Ishikawa (cell line): ENCODE measurements around the gene NUTM2F.

ENCODE experiments used
- EGR1 ChIP-seq: IDR thresholded peaks from 2 replicates; pipeline ENCODE4 v1.6.1; 2012
- EP300 ChIP-seq: IDR thresholded peaks from 2 replicates; pipeline ENCODE4 v1.6.1; 2012; ENCODE audit warnings: borderline replicate concordance
- FOXM1 ChIP-seq: IDR thresholded peaks from 2 replicates; pipeline ENCODE4 v1.6.1; 2012; ENCODE audit warnings: low read depth, borderline replicate concordance
- NFIC ChIP-seq: IDR thresholded peaks from 2 replicates; pipeline ENCODE4 v1.6.1; 2012
- REST ChIP-seq: IDR thresholded peaks from 2 replicates; pipeline ENCODE4 v1.6.1; 2012; ENCODE audit warnings: low read depth, mild to moderate bottlenecking
- TAF1 ChIP-seq: IDR thresholded peaks from 2 replicates; pipeline ENCODE4 v1.6.1; 2012; ENCODE audit warnings: low read depth, mild to moderate bottlenecking
- YY1 ChIP-seq: IDR thresholded peaks from 2 replicates; pipeline ENCODE4 v1.6.1; 2012; ENCODE audit warnings: low read depth

- TF ChIP-seq TAF1: no peak
- TF ChIP-seq YY1: no peak
- no peak for TF ChIP-seq EP300
- TF ChIP-seq REST: no peak
- no peak for TF ChIP-seq NFIC
- no peak for TF ChIP-seq FOXM1
- no peak for TF ChIP-seq EGR1
Observed at GRCh38 chr9:94286116-94286515, 42.3 kb downstream of the NUTM2F start.
